Retinal pigment epithelial cell (primary cell): Measurements from ENCODE around the gene TBCA.
"Not testable (repeated sequence)": the region's sequence is repeated elsewhere in the genome, so short reads cannot be mapped to it uniquely, and the experiment has no call there.

Experiments used
- DNase-seq: peaks from one replicate; pipeline ENCODE4 v3.0.0-alpha.2; 2010; ENCODE audit warnings: low read depth
- H3K4me3 ChIP-seq: 2 replicates; pipeline ENCODE4 v1.5.1; 2011; ENCODE audit warnings: mild to moderate bottlenecking, low read length, control low read depth, moderate library complexity
- TF ChIP-seq, protein P1 (sequence below): conservative IDR thresholded peaks from 2 replicates; pipeline ENCODE4 v1.5.1; 2011; ENCODE audit warnings: low read depth, low read length, control low read depth, inconsistent platforms

TBCA gene

GRCh38 chr5:77719666-77720363 lies 56.3 kb downstream of the TBCA start:
- H3K4me3 ChIP-seq = no peak overlapping the region
- DNase-seq = no peak
- TF ChIP-seq, protein P1, sequence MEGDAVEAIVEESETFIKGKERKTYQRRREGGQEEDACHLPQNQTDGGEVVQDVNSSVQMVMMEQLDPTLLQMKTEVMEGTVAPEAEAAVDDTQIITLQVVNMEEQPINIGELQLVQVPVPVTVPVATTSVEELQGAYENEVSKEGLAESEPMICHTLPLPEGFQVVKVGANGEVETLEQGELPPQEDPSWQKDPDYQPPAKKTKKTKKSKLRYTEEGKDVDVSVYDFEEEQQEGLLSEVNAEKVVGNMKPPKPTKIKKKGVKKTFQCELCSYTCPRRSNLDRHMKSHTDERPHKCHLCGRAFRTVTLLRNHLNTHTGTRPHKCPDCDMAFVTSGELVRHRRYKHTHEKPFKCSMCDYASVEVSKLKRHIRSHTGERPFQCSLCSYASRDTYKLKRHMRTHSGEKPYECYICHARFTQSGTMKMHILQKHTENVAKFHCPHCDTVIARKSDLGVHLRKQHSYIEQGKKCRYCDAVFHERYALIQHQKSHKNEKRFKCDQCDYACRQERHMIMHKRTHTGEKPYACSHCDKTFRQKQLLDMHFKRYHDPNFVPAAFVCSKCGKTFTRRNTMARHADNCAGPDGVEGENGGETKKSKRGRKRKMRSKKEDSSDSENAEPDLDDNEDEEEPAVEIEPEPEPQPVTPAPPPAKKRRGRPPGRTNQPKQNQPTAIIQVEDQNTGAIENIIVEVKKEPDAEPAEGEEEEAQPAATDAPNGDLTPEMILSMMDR = no peak

DNA sequence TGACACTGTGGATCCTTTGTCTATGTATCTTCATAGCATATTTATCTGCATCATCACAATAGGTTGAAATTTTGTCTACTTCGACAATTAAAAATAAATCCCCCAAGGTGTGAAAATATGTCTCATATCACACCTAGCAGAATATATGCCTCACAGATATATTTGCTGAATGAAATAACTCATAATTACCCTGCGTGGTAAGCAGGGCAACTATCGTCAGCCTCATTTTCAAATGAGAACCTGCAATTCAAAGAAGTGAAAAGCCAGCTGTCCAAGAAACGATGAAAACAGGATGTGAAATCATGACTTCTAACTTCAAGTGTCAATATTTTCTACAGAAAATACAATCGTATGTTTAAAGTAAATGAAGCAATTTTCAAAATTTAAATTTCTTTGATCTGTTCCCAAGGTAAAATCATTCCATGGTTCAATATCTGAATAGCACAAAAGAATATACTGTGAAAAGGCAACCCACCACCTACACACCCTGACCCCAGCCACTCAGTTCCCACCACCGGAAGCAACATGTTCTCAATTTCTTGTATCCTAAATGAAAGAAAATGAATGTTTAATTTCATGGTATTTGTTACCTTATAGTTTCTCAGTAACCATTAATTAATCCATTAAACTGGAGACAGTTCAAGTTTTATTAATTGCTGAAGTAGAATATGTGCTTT lies 57.1 kb downstream of the TBCA start:
- DNase-seq = no peak
- TF ChIP-seq, protein P1 = no peak
- no peak overlapping the region for H3K4me3 ChIP-seq

- TF ChIP-seq, protein P1 = no peak
- no peak for DNase-seq
- no peak overlapping the region for H3K4me3 ChIP-seq
These were observed 66.0 kb downstream of the TBCA start for GRCh38 chr5:77709993-77710685.

- no peak overlapping the region for H3K4me3 ChIP-seq
- no peak for DNase-seq
- TF ChIP-seq, protein P1 = no peak
These were observed 66.8 kb downstream of the TBCA start for GRCh38 chr5:77709340-77709739.

DNA sequence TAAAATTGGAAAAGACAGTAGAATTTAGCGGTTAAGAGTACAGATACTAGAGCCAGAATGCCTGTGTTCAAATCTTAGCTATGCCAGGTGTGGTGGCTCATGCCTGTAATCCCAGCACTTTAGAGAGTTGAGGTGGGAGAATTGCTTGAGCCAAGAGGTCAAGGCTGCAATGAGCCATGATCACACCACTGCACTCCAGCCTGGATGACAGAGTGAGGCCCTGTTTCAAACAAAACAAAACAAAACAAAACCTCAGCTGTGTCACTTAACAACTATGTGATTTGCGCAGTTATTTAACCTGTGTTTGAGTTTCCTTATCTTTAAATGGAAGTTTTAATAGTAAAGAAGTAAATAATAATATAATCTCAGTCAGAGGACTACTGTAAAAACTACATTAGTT lies 68.3 kb downstream of the TBCA start:
- no peak for DNase-seq
- TF ChIP-seq, protein P1 = no peak

GRCh38 chr5:77699569-77699968 lies 76.6 kb downstream of the TBCA start:
- DNase-seq, H3K4me3 ChIP-seq: not testable (repeated sequence)

More for the DNA sequence above, 68.3 kb downstream of the TBCA start:
- no peak overlapping the region for H3K4me3 ChIP-seq

DNA sequence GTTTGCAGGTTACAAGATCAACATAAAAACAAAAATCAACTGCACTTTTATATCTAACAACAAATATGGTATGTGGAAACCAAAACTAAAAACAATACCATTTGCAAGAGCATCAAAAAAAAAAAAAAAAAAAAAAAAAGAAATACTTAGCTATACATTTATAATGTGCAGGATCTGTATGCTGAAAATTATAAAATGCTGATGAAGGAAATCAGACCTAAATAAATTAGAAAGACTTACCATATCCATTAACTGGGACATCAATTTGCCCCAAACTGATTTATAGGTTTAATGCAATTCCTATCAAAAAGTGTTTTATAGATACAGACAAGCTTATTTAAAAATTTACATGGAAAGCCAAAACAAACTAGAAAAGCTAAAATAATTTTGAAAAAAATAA lies 77.2 kb downstream of the TBCA start:
- no peak for DNase-seq
- TF ChIP-seq, protein P1 = no peak
- H3K4me3 ChIP-seq = no peak overlapping the region
